Measurements from ENCODE around the gene APBA2. TPM values are rescaled to one million over a fixed set of nuclear protein-coding genes. Genes with fewer than 3 reads are reported as not detected.

The APBA2 gene
- total RNA-seq, 2 experiments from 2014 or later = 12.8 to 17.5 TPM

DNA sequence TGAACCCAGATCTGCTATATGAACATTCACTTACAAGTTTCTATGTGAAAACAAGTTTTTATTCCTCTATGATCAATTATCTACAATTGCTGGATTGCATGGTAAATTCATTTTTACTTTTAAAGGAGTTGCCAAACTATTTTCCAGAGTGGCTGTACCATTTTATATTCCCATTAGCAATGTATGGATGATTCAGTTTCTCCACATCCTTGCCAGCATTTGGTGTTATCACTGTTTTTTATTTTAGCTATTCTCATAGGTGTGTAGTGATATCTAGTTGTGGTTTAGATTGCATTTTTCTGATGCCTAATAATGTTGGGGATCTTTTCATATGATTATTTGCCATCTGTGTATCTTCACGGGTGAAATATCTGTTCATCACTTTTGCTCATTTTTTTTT lies 78.3 kb downstream of the APBA2 start:
- intact Hi-C loops (cut with DNase I, micrococcal nuclease) = no loop called here
- ATAC-seq = no peak
- ChIA-PET CTCF (no interaction called here), POLR2A (no interaction called here)
- Mint-ChIP-seq H3K27ac (no peak overlapping the region), H3K4me1 (peaks cover 47% of the 10 kb centered on the region), H3K27me3 (no peaks in the 10 kb centered on the region), H3K9me3 (ENCODE audit: low read depth) (no peaks in the 10 kb centered on the region), H3K36me3 (ENCODE audit: low read depth) (peaks cover 1% of the 10 kb centered on the region), H3K4me3 (no peak overlapping the region)
- no peak for DNase-seq

DNA sequence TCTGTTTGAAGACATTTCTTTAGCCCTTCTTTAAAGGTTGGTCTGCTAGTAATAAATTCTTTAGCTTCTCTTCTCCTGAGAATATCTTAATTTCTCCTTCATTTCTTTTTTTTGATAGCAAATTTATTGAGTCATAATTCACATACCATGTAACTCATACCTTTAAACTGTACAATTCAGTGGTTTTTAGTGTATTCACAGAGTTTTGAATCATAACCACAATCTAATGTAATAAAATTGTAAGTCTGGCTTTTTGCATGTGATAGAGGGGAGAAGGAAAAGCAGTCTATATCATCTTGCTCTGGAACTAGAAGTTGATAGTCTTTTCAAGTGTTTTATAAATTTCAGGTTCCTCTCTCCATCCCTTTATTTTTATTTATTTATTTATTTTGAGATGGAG lies 81.3 kb downstream of the APBA2 start:
- H3K4me1 Mint-ChIP-seq = peaks cover 49% of the 10 kb centered on the region
- intact Hi-C loops (cut with DNase I, micrococcal nuclease) = no loop called here
- DNase-seq = no peak
- POLR2A ChIA-PET = no interaction called here
- H3K9me3 Mint-ChIP-seq (ENCODE audit: low read depth) = no peaks in the 10 kb centered on the region
- CTCF ChIA-PET = interaction anchor here (1.0 kb wide), 1 partner anchor 20 kb away, joined by 3 read pairs; no protein-coding TSS in a partner anchor
- H3K27me3 Mint-ChIP-seq = no peaks in the 10 kb centered on the region
- no peak overlapping the region for H3K27ac Mint-ChIP-seq
- no peak overlapping the region for H3K4me3 Mint-ChIP-seq
- peaks cover 3% of the 10 kb centered on the region for H3K36me3 Mint-ChIP-seq (ENCODE audit: low read depth)
- ATAC-seq = no peak

DNA sequence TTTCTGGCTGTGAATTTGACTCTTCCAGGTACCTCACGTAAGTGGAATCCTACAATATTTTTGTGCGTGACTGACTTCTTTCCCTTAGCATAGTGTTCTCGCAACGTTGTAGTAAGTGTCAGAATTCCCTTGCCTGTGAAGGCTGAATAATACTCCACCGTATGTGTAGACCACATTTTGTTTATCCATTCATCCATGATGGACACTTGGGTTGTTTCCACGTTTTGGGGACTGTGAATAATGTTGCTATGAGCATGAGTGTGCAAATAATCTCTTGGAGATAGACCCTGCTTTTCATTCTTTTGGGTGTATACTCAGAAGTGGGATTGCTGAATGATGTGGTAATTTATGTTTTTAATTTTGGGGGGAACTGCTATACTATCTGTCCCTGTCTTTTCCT lies 82.2 kb downstream of the APBA2 start:
- no peak overlapping the region for H3K4me3 Mint-ChIP-seq
- H3K36me3 Mint-ChIP-seq (ENCODE audit: low read depth) = peaks cover 4% of the 10 kb centered on the region
- ATAC-seq (no peak), DNase-seq (no peak)
- H3K4me1 Mint-ChIP-seq = peaks cover 50% of the 10 kb centered on the region
- no peaks in the 10 kb centered on the region for H3K27me3 Mint-ChIP-seq
- H3K27ac Mint-ChIP-seq = no peak overlapping the region
- H3K9me3 Mint-ChIP-seq (ENCODE audit: low read depth) = no peaks in the 10 kb centered on the region
- ChIA-PET CTCF (no interaction called here), POLR2A (no interaction called here)
- intact Hi-C loops (cut with DNase I, micrococcal nuclease) = no loop called here

DNA sequence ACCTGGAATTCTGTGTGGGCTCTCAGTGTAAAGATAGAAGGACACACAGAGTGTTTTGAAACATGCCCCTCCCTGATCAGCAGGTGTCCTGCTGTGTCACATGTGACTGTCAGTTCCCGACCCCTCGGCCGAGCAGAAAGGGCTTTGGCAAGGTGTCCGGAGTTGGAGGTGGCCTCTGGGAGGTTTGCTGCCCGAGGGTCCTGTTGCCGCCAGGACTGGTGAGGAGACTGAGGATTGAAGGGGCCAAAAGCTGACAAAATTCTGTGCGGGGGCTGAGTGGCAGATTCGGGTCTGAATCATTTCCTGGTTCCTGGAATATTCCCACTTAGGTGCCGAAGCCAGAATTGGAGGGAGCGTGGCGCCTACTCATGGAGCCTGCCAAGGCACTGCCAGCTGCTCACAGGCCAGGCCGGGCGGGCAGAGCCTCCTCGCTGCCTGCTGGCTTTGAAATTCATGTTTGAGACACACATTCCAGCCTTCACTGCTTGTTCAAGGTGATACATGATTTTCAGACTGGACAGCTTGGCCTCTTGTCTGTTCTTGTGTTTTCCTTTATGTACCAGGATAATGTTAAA lies 83.8 kb downstream of the APBA2 start:
- CTCF ChIA-PET = no interaction called here
- intact Hi-C loops (cut with DNase I, micrococcal nuclease) = no loop called here
- H3K27me3 Mint-ChIP-seq = no peaks in the 10 kb centered on the region

DNA sequence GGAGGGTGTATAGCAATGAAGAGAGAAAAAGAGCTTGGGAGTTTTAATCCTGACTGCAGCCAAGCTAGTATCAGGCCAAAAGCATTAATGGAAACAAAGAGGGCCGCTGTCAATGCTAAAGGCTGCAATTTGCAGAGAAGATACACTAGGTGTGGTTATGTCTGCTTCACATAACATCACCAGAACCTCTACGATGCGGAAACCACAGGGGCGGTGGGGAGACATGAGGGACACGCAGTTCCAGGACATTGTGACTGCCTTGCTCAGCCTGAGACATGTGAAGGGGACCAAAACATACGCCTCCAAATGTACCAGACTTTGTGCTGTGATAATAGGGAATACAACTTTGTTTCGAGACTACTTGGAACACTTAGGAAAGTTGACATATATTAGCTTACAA lies 88.4 kb downstream of the APBA2 start:
- ATAC-seq (peak; percentile 51), DNase-seq (peak; percentile 53)
- Mint-ChIP-seq H3K27me3 (no peaks in the 10 kb centered on the region), H3K4me3 (no peak overlapping the region), H3K27ac (no peak overlapping the region), H3K4me1 (peaks cover 29% of the 10 kb centered on the region), H3K36me3 (ENCODE audit: low read depth) (peaks cover 2% of the 10 kb centered on the region), H3K9me3 (ENCODE audit: low read depth) (no peaks in the 10 kb centered on the region)
- ChIA-PET CTCF (interaction anchor here (0.7 to 2.2 kb wide), 8 partner anchors 10 to 130 kb away, joined by 3 to 11 read pairs (median 3); no protein-coding TSS in a partner anchor), POLR2A (no interaction called here)
- intact Hi-C loops (cut with DNase I, micrococcal nuclease) = loop anchor here in 1 of 2 experiments (2.0 kb wide), 3 partner anchors 35 to 185 kb away; no protein-coding TSS in a partner anchor

More for the DNA sequence above, 83.8 kb downstream of the APBA2 start:
- no peak overlapping the region for H3K4me3 Mint-ChIP-seq
- H3K9me3 Mint-ChIP-seq (ENCODE audit: low read depth) = no peaks in the 10 kb centered on the region
- no peak for DNase-seq
- peaks cover 4% of the 10 kb centered on the region for H3K36me3 Mint-ChIP-seq (ENCODE audit: low read depth)
- ATAC-seq = no peak
- POLR2A ChIA-PET = no interaction called here
- peaks cover 46% of the 10 kb centered on the region for H3K4me1 Mint-ChIP-seq
- H3K27ac Mint-ChIP-seq = no peak overlapping the region

DNA sequence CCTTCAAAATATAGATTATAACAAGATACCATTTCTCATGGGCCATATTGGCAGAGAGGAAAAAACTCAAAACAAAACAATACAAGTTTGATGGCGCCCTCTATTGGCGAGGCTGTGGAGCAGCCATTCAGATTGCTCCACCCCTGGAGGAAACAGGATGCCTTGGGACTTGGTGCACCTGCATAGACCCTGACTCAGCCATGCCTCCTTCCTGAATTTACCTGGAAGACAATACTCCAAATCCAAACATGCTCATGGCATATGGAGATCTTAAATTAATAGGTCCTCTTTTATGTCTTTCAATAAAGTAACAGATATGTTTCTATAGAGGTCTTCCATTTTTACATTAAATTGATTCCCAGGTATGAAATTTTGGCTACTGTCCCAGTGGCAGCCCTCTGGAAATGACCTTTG lies 90.0 kb downstream of the APBA2 start:
- DNase-seq (peak; percentile 85), ATAC-seq (peak; percentile 74)
- no peaks in the 10 kb centered on the region for H3K27me3 Mint-ChIP-seq
- intact Hi-C loops (cut with DNase I, micrococcal nuclease) = loop anchor here (2.0 to 5.0 kb wide), 7 partner anchors 37 to 187 kb away; partner anchors contain the start of gene APBA2 (in 1 of the 2)
- H3K9me3 Mint-ChIP-seq (ENCODE audit: low read depth) = no peaks in the 10 kb centered on the region
- ChIA-PET POLR2A (no interaction called here), CTCF (interaction anchor here (0.6 to 2.4 kb wide), 17 partner anchors 9 to 185 kb away, joined by 3 to 11 read pairs (median 4); partner anchors contain the start of gene APBA2)
- peaks cover 34% of the 10 kb centered on the region for H3K4me1 Mint-ChIP-seq
- H3K36me3 Mint-ChIP-seq (ENCODE audit: low read depth) = peaks cover 2% of the 10 kb centered on the region
- H3K27ac Mint-ChIP-seq = no peak overlapping the region
- H3K4me3 Mint-ChIP-seq = no peak overlapping the region

DNA sequence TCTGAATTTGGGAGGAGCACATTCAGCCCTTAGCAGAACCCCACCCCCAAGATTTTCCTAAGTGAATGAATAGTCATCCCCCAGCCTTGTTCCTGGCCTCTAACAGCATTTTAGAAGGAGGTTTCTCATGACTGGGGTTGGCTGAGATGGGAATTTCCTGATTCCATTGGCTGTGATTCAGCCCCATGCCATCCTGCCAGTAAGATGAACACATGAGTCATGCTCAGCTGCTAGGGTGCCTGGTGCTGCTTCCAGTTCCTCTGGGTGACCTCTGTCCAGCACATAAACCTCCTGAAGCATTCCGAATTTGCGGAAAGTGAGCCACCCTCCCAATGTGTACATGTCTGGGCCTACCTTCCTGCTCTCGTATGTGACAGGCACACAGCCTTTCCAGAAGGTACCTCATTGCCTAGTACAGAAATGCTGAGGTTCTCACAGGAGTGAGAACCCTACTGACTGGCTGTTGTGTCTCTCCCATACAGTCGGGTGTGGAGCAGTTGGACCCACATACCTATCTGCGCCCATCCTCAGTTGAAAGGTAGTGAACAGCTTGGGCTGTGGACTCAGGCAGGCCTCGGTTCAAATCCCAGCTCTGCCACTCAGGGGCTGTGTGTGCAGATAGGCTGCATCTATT lies 91.7 kb downstream of the APBA2 start:
- no peaks in the 10 kb centered on the region for H3K9me3 Mint-ChIP-seq (ENCODE audit: low read depth)
- CTCF ChIA-PET = interaction anchor here (1.0 to 2.4 kb wide), 3 partner anchors 11 to 112 kb away, joined by 4 to 6 read pairs (median 5); no protein-coding TSS in a partner anchor
- intact Hi-C loops (cut with DNase I, micrococcal nuclease) = loop anchor here (5.0 kb wide), 4 partner anchors 40 to 115 kb away; partner anchors contain the start of gene APBA2 (in 1 of the 2)
- no peak for DNase-seq
- peaks cover 3% of the 10 kb centered on the region for H3K36me3 Mint-ChIP-seq (ENCODE audit: low read depth)
- no peak overlapping the region for H3K27ac Mint-ChIP-seq
- no peak for ATAC-seq
- POLR2A ChIA-PET = no interaction called here
- no peaks in the 10 kb centered on the region for H3K27me3 Mint-ChIP-seq
- peaks cover 26% of the 10 kb centered on the region for H3K4me1 Mint-ChIP-seq
- H3K4me3 Mint-ChIP-seq = no peak overlapping the region

DNA sequence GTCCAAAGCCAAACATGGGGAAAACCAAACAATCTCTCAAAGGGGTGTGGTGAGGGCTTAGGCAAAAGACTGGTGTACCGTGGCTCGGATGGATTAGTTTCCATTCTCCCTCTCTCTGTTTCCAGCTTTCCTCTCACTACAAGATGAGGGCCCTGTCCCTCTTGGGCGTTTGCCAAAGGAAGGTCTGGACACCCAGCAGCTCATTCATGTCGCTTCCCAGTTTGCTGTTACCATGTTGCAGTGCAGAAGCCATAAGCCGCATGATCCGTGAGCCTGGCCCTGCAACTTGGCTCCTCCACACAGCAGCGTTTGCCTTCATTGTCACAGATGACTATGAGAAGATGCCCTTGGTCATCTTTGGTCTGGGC lies 92.2 kb downstream of the APBA2 start:
- Mint-ChIP-seq H3K27me3 (no peaks in the 10 kb centered on the region), H3K4me3 (no peak overlapping the region), H3K4me1 (peaks cover 23% of the 10 kb centered on the region), H3K36me3 (ENCODE audit: low read depth) (peaks cover 3% of the 10 kb centered on the region), H3K9me3 (ENCODE audit: low read depth) (no peaks in the 10 kb centered on the region), H3K27ac (no peak overlapping the region)
- no peak for ATAC-seq
- ChIA-PET CTCF (interaction anchor here (0.7 to 1.7 kb wide), 5 partner anchors 15 to 188 kb away, joined by 3 to 5 read pairs (median 4); no protein-coding TSS in a partner anchor), POLR2A (no interaction called here)
- no peak for DNase-seq
- intact Hi-C loops (cut with DNase I, micrococcal nuclease) = loop anchor here (5.0 kb wide), 4 partner anchors 41 to 114 kb away; partner anchors contain the start of gene APBA2 (in 1 of the 2)

DNA sequence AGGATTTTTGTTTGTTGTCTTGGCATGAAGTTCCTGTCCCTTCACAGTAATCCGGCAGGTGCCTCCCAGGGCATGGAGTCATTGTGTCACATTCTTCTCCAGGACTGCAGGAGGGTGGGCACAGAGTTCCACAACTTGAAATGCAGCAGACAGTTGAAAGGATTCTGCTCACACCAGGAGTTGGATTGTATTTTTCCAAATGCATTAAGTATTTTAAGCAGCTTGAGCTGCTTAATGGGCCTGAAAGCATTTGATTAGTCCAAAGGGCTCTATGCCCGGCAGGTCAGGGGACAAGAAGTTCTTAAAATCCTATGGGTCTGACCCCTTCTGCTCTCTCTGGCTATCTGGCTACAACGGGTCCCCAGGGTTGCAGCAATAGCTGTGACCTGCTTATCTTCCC lies 92.9 kb downstream of the APBA2 start:
- Mint-ChIP-seq H3K36me3 (ENCODE audit: low read depth) (peaks cover 3% of the 10 kb centered on the region), H3K9me3 (ENCODE audit: low read depth) (no peaks in the 10 kb centered on the region), H3K4me1 (peaks cover 21% of the 10 kb centered on the region), H3K4me3 (no peak overlapping the region), H3K27me3 (no peaks in the 10 kb centered on the region), H3K27ac (no peak overlapping the region)
- no peak for ATAC-seq
- DNase-seq = no peak
- ChIA-PET CTCF (interaction anchor here (0.7 to 2.0 kb wide), 8 partner anchors 10 to 189 kb away, joined by 3 to 6 read pairs (median 4); no protein-coding TSS in a partner anchor), POLR2A (no interaction called here)
- intact Hi-C loops (cut with DNase I, micrococcal nuclease) = loop anchor here (5.0 kb wide), 4 partner anchors 41 to 114 kb away; partner anchors contain the start of gene APBA2 (in 1 of the 2)

DNA sequence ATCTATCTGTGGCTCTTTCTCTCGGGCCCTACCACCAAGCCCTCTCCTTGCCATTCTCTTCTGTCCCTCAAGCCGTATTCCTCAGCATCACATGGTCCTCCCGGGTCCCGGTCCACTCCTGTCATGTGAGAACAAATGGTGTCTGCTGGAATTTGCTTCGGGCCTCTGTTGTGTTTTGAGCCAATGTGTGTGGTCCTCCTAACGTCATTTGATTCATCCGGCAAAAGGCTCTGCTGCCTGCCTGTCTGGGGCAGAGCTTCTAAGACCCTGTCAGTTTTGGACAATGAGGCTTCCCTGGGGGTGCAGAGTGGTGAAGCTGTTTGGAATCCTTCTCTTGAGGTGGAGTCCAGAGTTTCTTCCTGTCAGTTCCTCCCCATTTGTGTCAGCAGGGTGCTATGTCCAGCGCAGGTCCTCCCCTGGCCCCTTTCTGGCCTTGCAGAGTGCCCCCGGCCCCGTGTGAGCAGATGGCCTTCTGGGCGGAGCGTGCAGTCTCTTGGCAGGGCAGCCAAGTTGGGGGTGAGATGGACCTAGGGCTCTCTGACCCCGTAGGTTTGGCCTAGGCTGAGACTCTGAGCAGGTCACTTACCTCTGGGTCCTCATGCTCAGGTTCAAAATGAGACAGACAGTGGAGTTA lies 93.6 kb downstream of the APBA2 start:
- no peak overlapping the region for H3K27ac Mint-ChIP-seq
- H3K27me3 Mint-ChIP-seq = no peaks in the 10 kb centered on the region
- no peak for ATAC-seq
- H3K9me3 Mint-ChIP-seq (ENCODE audit: low read depth) = no peaks in the 10 kb centered on the region
- POLR2A ChIA-PET = no interaction called here
- no peak overlapping the region for H3K4me3 Mint-ChIP-seq
- CTCF ChIA-PET = interaction anchor here (0.6 to 2.0 kb wide), 8 partner anchors 10 to 623 kb away, joined by 3 to 6 read pairs (median 4); no protein-coding TSS in a partner anchor
- H3K36me3 Mint-ChIP-seq (ENCODE audit: low read depth) = peaks cover 3% of the 10 kb centered on the region
- DNase-seq = no peak
- peaks cover 17% of the 10 kb centered on the region for H3K4me1 Mint-ChIP-seq
- intact Hi-C loops (cut with DNase I, micrococcal nuclease) = loop anchor here (5.0 kb wide), 4 partner anchors 42 to 113 kb away; partner anchors contain the start of gene APBA2 (in 1 of the 2)

DNA sequence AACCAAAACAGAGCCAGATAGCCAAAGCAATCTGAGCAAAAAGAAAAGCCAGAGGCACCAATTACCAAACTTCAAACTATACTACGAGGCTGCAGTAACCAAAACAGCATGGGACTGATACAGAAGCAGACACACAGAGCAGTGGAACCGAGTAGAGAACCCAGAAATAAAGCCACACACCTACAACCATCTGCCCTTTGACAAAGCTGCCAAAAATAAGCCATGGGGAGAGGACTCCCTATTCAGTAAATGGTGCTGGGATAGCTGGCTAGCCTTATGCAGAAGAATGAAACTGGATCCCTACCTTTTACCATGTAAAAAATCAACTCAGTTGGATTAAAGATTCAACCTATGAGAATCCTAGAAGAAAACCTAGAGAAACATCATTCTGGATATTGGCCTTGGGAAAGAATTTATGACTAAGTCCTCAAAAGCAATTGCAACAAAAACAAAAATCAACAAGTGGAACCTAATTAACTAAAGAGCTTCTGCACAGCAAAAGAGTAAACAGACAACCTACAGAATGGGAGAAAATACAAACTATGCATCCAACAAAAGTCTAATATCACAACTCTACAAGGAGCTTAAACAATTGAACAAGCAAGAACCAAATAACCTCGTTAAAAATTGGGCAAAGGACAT lies 95.1 kb downstream of the APBA2 start:
- Mint-ChIP-seq H3K27me3 (no peaks in the 10 kb centered on the region), H3K9me3 (ENCODE audit: low read depth) (no peaks in the 10 kb centered on the region), H3K4me3 (no peak overlapping the region), H3K4me1 (peaks cover 28% of the 10 kb centered on the region), H3K36me3 (ENCODE audit: low read depth) (peaks cover 3% of the 10 kb centered on the region), H3K27ac (no peak overlapping the region)
- no peak for ATAC-seq
- POLR2A ChIA-PET = interaction anchor here (0.6 kb wide), 1 partner anchor 614 kb away, joined by 4 read pairs; no protein-coding TSS in a partner anchor
- intact Hi-C loops (cut with DNase I, micrococcal nuclease) = loop anchor here in 1 of 2 experiments (10.0 kb wide), 1 partner anchor 284 kb away; the partner anchor contains the start of gene NSMCE3
- DNase-seq = no peak
- CTCF ChIA-PET = interaction anchor here (2.0 kb wide), 1 partner anchor 10 kb away, joined by 5 read pairs; no protein-coding TSS in a partner anchor
